ENCODE results near the gene SEC31B.
A peak's percentile ranks its signal among the peaks of the same experiment; 100 is the strongest.

The SEC31B gene

DNA sequence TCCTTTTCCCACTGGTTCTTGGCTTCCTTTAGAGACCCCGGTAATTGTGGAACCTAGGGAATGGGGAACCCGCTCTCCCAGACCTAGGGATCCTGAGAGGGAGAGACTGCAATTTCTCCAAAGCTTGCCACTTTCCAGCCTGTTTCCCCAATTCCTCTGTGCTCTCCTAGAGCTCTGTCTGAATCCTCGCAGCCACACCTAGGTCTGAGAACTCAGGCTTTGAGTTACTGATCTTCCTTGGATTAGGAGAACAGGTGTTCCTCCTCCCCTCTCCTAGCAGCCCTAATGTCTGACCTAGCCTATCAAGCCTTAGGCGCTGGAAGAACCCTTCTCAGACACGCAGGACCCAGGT, 36.9 kb downstream of the SEC31B start:
- TF ChIP-seq, protein P1, sequence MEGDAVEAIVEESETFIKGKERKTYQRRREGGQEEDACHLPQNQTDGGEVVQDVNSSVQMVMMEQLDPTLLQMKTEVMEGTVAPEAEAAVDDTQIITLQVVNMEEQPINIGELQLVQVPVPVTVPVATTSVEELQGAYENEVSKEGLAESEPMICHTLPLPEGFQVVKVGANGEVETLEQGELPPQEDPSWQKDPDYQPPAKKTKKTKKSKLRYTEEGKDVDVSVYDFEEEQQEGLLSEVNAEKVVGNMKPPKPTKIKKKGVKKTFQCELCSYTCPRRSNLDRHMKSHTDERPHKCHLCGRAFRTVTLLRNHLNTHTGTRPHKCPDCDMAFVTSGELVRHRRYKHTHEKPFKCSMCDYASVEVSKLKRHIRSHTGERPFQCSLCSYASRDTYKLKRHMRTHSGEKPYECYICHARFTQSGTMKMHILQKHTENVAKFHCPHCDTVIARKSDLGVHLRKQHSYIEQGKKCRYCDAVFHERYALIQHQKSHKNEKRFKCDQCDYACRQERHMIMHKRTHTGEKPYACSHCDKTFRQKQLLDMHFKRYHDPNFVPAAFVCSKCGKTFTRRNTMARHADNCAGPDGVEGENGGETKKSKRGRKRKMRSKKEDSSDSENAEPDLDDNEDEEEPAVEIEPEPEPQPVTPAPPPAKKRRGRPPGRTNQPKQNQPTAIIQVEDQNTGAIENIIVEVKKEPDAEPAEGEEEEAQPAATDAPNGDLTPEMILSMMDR (IDR thresholded peaks at IDR 0.05; ENCODE audit: borderline replicate concordance, control extremely low read depth, extremely low read depth, insufficient read depth, missing control alignments): no peak
- in situ Hi-C loops (cut with MboI; ENCODE audit: low sequenced_read_pairs, unreplicated experiment): no loop called here
- DNase-seq (ENCODE audit: low spot score): no peak

DNA sequence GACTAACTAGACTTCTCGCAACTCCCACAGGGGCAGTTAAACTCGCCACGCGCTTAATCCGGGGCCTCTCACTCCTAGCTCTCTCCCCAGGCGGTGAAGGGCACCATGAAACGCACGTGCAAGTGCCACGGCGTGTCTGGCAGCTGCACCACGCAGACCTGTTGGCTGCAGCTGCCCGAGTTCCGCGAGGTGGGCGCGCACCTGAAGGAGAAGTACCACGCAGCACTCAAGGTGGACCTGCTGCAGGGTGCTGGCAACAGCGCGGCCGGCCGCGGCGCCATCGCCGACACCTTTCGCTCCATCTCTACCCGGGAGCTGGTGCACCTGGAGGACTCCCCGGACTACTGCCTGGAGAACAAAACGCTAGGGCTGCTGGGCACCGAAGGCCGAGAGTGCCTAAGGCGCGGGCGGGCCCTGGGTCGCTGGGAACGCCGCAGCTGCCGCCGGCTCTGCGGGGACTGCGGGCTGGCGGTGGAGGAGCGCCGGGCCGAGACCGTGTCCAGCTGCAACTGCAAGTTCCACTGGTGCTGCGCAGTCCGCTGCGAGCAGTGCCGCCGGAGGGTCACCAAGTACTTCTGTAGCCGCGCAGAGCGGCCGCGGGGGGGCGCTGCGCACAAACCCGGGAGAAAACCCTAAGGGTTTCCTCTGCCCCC, 37.4 kb downstream of the SEC31B start:
- in situ Hi-C loops (cut with MboI; ENCODE audit: low sequenced_read_pairs, unreplicated experiment): no loop called here
- TF ChIP-seq, protein P1 (IDR thresholded peaks at IDR 0.05; ENCODE audit: borderline replicate concordance, control extremely low read depth, extremely low read depth, insufficient read depth, missing control alignments): peak; percentile 71
- DNase-seq (ENCODE audit: low spot score): peak; percentile 84

DNA sequence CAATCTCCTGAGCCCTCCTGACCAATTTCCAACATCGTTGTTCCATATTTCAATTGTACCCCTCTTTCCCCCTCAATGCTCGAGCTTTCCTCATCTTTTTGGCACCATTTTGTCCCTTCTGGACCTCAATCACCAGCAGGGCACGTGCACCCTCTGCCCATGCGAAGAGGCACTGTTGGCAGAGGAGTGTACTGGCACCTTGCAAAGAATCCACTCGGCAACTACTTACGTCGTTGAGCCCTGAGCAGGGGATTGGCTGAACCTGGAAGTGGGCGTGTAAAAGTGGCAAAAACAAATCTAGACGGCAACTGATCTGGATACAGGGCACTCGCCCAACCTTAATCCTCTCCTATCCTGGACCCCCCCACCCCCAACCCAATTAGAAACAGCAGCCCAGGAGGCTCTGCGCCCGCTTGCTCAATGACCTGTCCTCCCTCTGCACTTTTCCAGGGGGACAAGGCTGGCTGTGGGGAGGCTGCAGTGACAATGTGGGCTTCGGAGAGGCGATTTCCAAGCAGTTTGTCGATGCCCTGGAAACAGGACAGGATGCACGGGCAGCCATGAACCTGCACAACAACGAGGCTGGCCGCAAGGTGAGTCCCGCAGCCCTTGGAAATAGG, 38.1 kb downstream of the SEC31B start:
- in situ Hi-C loops (cut with MboI; ENCODE audit: low sequenced_read_pairs, unreplicated experiment): no loop called here
- TF ChIP-seq, protein P1 (IDR thresholded peaks at IDR 0.05; ENCODE audit: borderline replicate concordance, control extremely low read depth, extremely low read depth, insufficient read depth, missing control alignments): no peak
- DNase-seq (ENCODE audit: low spot score): peak; percentile 89

DNA sequence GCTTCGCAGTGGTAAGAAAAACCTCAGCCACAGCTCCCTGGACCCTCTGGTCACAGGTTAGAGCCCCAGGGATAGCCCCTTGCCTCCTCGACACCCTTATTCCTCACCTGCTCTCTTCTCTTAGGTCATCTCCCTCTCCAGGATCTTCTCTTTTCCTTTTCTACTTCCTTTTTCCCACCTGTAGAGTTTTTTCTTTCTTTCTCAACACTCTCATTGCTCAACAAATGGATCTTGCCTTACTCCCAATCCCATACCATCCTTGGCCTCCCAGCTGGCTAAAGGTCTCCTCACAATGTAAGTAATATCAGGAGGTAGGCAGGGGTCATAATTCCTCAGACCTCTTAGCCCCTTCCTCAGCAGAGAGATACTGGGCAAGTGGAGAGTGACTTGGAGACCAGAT, 39.7 kb downstream of the SEC31B start:
- TF ChIP-seq, protein P1 (IDR thresholded peaks at IDR 0.05; ENCODE audit: borderline replicate concordance, control extremely low read depth, extremely low read depth, insufficient read depth, missing control alignments): no peak
- in situ Hi-C loops (cut with MboI; ENCODE audit: low sequenced_read_pairs, unreplicated experiment): no loop called here
- no peak for DNase-seq (ENCODE audit: low spot score)

DNA sequence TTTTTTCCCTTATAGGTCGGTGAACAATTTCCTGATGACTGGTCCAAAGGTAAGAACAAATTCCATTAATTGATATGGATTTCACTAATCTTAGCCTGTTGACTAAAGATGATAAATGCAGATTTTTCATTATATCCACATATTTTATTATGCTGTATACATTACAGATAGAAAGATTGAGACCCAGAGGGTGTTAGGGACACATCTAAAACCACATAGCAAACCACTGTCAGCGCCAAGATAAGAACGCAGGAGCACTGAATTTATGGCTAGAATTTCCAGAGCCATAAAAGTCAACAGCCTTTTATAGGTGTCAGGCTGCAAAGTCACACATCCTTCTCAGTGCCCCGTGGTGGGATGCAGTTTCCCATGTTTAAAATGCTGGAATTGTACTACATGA, 40.6 kb downstream of the SEC31B start:
- TF ChIP-seq, protein P1 (IDR thresholded peaks at IDR 0.05; ENCODE audit: borderline replicate concordance, control extremely low read depth, extremely low read depth, insufficient read depth, missing control alignments): no peak
- DNase-seq (ENCODE audit: low spot score): no peak
- in situ Hi-C loops (cut with MboI; ENCODE audit: low sequenced_read_pairs, unreplicated experiment): no loop called here

DNA sequence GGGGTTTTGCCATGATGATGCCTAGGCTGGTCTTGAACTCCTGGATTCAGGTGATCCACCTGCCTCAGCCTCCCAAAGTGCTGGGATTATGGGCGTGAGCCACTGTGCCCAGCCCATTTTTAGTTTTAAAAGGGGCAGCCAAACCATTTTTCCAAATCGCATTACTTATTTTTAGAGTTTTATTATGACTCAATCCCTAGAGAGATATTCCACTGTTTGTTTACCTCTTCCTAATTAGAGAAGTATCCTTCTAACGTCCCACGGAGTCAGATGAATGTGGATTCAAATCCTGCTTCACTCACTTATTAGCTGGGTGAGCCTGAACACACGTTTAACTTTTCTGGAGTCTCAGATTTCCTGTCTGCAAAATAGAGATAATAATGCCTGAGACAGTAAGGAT, 41.7 kb downstream of the SEC31B start:
- DNase-seq (ENCODE audit: low spot score): no peak
- in situ Hi-C loops (cut with MboI; ENCODE audit: low sequenced_read_pairs, unreplicated experiment): no loop called here
- TF ChIP-seq, protein P1 (IDR thresholded peaks at IDR 0.05; ENCODE audit: borderline replicate concordance, control extremely low read depth, extremely low read depth, insufficient read depth, missing control alignments): no peak
